C1 segment of cervical spinal cord (tissue), 14 donors: ENCODE data around the gene PAEP.
"Not testable (repeated sequence)": the region's sequence is repeated elsewhere in the genome, so short reads cannot be mapped to it uniquely, and the experiment has no call there.

Experiments used
- DNase-seq, 14 donors: peaks; one replicate each; lab custom pipeline; 2025; lab: John Stamatoyannopoulos, UW

PAEP gene

GRCh38 chr9:135561391-135562234 is at the start of gene PAEP:
Gene PAEP (plus strand): TSS chr9:135561756.
- DNase-seq = no peak

- no peak for DNase-seq
Observed at GRCh38 chr9:135512241-135512603, 49.3 kb upstream of the PAEP start.

- no peak for DNase-seq
Observed at GRCh38 chr9:135512904-135513303, 48.7 kb upstream of the PAEP start.

DNA sequence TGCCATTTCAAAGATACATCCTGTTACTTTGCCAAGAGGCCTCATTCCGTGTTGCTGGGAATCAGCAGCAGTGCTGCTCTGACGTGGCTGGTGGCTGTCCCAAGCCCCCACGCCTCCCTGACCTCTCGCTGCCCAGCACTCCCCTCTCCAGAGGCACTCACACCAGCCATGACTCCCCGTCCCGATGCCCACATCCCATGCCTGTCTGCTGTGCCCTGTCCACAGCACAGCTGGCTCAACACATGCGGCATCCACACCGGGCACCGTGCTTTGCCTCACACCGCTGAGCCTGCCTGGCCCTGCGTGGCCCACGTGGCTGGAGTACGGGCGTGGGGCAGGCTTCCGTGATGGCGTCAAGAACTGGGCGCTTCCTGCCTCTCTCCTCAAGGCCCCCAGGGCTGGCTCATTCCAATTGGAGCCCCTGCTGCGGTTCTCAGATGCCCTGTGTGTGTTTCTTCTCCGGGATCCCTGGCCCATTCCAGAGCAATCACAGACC is 48.2 kb upstream of the PAEP start:
- no peak for DNase-seq

GRCh38 chr9:135513906-135514305 is 47.6 kb upstream of the PAEP start:
- DNase-seq = not testable (repeated sequence)

GRCh38 chr9:135514342-135515082 is 47.0 kb upstream of the PAEP start:
- no peak for DNase-seq

DNA sequence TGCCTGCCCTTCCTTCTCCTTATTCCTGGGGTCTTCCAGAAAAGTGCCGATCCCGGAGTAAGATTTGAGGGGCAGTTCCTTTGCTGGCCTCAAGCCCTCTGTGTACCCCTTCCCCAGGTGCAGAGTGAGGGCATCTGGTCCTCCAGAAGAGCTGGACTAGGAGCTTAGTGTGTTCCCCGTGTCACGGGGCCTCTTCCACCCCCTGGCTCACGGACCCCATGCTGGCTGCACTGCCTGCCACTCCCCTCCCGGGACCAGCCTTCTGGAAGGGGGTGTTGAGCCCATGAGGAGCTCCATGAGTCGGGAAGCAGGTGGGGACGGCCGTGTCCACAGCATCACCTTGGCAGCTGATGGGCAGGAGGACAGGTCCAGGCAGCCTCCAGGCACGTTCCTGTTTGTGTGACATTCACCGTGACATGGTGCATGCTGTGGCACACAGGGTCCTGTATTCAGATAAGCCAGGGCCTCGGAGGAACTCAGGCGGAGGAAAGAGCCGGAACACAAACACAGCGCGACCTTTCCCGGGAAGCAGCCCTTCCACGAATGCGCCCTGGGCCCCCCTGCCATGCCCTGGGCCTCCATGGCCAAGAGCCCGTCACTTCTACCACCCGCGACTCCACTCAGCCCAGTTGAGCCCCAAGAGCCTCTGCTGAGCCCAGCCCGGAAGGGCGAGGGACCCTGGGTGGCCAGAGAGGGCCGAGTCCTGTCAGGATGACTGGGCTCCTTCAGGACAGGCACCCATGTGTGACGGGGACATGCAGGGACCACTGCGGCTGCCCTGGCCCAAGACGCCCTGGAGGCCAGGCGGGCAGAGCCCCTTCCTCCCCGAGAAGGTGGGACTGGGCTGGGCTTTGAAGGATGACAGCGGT is 46.2 kb upstream of the PAEP start:
- no peak for DNase-seq

GRCh38 chr9:135516132-135516860 is 45.3 kb upstream of the PAEP start:
- DNase-seq = no peak

- DNase-seq = no peak
Observed at GRCh38 chr9:135517407-135517822, 44.1 kb upstream of the PAEP start.

- no peak for DNase-seq
Observed at GRCh38 chr9:135519179-135519971, 42.2 kb upstream of the PAEP start.

DNA sequence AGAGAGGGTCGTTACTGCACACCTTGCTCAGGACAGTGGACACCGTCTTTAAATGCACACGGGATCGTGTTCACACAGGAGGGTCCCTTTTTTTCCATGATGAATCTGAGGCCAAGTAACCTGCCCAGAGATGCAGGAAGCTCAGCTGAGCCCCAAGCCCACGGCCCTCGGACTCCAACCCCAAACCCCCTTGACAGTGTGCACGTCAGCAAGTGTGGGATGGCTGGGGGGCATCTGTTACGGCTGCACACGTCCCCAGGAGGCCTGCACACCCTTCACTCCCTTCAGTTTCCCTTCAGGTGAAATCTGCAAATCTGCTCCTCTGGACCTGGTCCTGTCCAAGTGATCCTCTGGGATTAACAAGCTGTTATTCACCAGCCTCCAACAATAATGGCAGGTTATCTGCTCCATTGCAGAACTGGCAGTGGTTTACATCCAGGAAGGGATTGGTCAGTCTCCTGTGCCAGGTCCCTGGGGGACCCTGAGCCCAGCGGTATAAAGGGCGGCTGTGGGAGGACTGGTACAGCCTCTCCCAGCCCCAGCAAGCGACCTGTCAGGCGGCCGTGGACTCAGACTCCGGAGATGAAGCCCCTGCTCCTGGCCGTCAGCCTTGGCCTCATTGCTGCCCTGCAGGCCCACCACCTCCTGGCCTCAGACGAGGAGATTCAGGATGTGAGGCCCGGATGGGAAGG is 40.5 kb upstream of the PAEP start, which contains the start of gene LCN1:
LCN1 (plus strand) TSS at position 525 of the 692 bp plus-strand sequence; CDS start at position 583, 58 bp downstream.
- no peak for DNase-seq

GRCh38 chr9:135521608-135522095 is 39.9 kb upstream of the PAEP start:
- no peak for DNase-seq

DNA sequence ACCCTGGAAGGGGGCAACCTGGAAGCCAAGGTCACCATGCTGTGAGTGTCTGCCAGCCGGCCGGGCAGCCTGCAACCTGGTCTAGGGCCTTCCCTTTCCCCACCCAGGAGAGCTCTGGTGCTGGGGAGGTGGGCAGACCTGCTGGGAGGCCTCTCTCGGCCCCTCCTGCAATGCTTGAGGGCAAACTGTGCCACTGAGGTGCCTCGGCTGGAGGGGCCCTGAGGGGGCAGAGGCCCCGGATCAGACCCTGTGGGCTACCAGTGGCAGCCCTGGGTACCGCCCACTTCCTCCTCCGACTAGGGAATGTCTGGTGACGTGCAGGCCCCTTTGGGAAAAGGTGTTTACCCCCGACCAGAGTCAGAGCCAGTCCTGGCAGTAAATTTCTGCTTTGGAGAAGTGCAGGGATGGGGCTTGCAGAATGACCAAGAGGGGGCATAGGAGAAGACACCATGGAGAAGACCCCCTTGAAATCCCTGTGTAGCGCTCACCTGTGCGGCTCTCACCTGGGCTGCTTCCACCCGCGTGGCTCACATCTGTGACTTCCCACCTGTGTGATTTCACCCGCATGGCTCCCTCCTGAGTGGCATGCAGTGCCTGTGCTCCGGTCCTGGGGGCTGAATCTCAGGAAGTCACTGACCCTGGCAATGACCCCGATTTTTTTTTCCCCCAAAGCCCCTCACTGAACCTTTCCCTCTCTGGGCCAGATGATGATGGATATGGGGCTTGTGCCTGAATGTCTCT is 39.2 kb upstream of the PAEP start:
- DNase-seq = no peak

GRCh38 chr9:135522931-135523330 is 38.6 kb upstream of the PAEP start:
- no peak for DNase-seq

GRCh38 chr9:135523521-135524129 is 37.9 kb upstream of the PAEP start:
- no peak for DNase-seq

DNA sequence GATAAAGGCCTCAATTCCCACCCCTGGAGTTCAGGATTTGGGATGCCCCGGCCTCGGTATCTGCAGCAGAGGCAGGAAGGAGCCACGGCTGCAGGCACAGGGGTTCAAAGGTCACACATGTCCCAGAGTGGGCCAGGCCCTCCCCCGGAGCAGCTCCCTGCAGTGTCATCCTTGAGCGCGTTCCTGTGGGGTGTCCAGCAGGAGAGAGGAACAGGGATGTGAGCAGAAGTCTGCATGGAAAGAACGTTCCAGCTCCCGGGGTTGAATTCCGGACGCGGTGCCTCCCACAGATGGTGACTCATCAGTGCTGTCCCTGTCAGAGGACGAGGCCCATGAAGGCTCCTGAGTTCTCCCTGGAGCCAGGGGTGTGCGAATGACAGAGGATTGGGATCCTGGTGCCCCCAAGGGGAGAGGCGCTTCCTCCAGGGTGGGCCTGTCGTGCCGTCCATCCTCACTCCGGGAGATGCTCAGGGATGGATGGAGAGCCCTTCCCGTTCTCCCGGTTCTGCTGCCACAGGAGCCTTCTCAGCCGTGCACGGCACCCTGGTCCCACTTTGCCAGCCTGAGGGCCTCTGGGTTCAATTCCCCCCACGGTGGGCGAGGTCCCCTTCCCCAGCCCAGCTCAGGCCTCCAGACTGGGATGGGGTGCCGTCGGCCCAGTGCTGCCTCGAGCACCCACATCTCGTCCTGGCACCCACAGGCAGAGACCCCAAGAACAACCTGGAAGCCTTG is 37.3 kb upstream of the PAEP start:
- no peak for DNase-seq
